K562 (cell line): ENCODE measurements around the gene TIMM10. TPM values are rescaled to one million over a fixed set of nuclear protein-coding genes. Genes with fewer than 3 reads are reported as not detected.

Source experiments
- ARID1B ChIP-seq: fragments of 450-650 bp; IDR thresholded peaks from 2 replicates; pipeline ENCODE4 v1.6.1; 2016; ENCODE audit warnings: antibody characterized with exemption, mild to moderate bottlenecking, inconsistent platforms
- DACH1 ChIP-seq: fragments of 450-650 bp; IDR thresholded peaks from 2 replicates; pipeline ENCODE4 v1.6.1; 2018; ENCODE audit not compliant: partially characterized antibody
- DPF2 ChIP-seq: fragments of 450-650 bp; IDR thresholded peaks from 2 replicates; pipeline ENCODE4 v1.6.1; 2016
- E2F6 ChIP-seq, 2 experiments: IDR thresholded peaks; 2 replicates each; pipeline ENCODE4 v1.6.1; 2011; ENCODE audit warnings: borderline replicate concordance in 1 of 2, control low read depth in 1 of 2, low read depth in 1 of 2, low read length in 1 of 2, mild to moderate bottlenecking in 1 of 2, mixed read lengths in 1 of 2, moderate library complexity in 1 of 2; ENCODE audit not compliant: insufficient read depth in 1 of 2, insufficient read length in 1 of 2, poor library complexity in 1 of 2, severe bottlenecking in 1 of 2; ENCODE audit errors: extremely low read depth in 1 of 2
- ELF1 ChIP-seq: fragments of 200-800 bp; sonication (Bioruptor generic); IDR thresholded peaks from 2 replicates; pipeline ENCODE4 v1.6.1; 2016; ENCODE audit warnings: missing genetic modification characterization, missing compliant biosample characterization
- ESRRB ChIP-seq: fragments of 250-450 bp; sonication (Bioruptor Pico); IDR thresholded peaks from 2 replicates; pipeline ENCODE4 v1.5.0; 2020; ENCODE audit warnings: mild to moderate bottlenecking, moderate library complexity, borderline replicate concordance
- KAT7 ChIP-seq: sonication (generic); formaldehyde crosslinking; IDR thresholded peaks from 2 replicates; pipeline ENCODE4 v1.8.0; 2022; ENCODE audit warnings: missing genetic modification reagents, mild to moderate bottlenecking, borderline replicate concordance
- NELFE ChIP-seq: IDR thresholded peaks from 2 replicates; pipeline ENCODE4 v1.6.1; 2011; ENCODE audit warnings: mild to moderate bottlenecking; ENCODE audit not compliant: insufficient read depth, insufficient read length
- POLR2B ChIP-seq: fragments of 450-650 bp; IDR thresholded peaks from 2 replicates; pipeline ENCODE4 v1.6.1; 2018; ENCODE audit warnings: low read depth; ENCODE audit not compliant: partially characterized antibody
- POLR2G ChIP-seq: fragments of 200-400 bp; formaldehyde crosslinking; IDR thresholded peaks from 2 replicates; pipeline ENCODE4 v1.6.1; 2017; ENCODE audit warnings: low read depth, mild to moderate bottlenecking, antibody characterized with exemption, low read length, moderate library complexity
- POLR2H ChIP-seq: IDR thresholded peaks from 2 replicates; pipeline ENCODE4 v1.6.1; 2016; ENCODE audit warnings: missing genetic modification characterization, low read depth, mild to moderate bottlenecking, control low read depth, missing compliant biosample characterization, moderate library complexity
- SIN3A ChIP-seq, 2 experiments: fragments of 150-350 bp in 1 of 2; IDR thresholded peaks; 2 replicates each; pipeline ENCODE4 v1.6.1; 2011 to 2016; ENCODE audit warnings: borderline replicate concordance in 2 of 2, low read depth in 2 of 2, low read length in 2 of 2, mild to moderate bottlenecking in 2 of 2, moderate library complexity in 2 of 2; ENCODE audit not compliant: control insufficient read depth in 1 of 2
- SRF ChIP-seq, 2 experiments: fragments of 250-450, 450-650 bp in 1 of 2; sonication (Bioruptor Pico) in 1 of 2; sonication (generic) in 1 of 2; formaldehyde crosslinking; IDR thresholded peaks; 2 replicates each; pipeline versions ENCODE4 v1.5.0 to v1.5.1; 2020 to 2022; ENCODE audit warnings: mild to moderate bottlenecking in 1 of 2, missing genetic modification reagents in 1 of 2
- TRIM24 ChIP-seq, 2 experiments: fragments of 450-650 bp; IDR thresholded peaks; 2 replicates each; pipeline ENCODE4 v1.6.1; 2016
- ZBTB7A ChIP-seq: IDR thresholded peaks from 2 replicates; pipeline ENCODE4 v1.6.1; 2011; ENCODE audit warnings: low read depth, mild to moderate bottlenecking, low read length, moderate library complexity, borderline replicate concordance; ENCODE audit not compliant: control insufficient read depth
- polyA plus RNA-seq, 8 experiments: library from polyadenylated mRNA; depleted of rRNA in 4 of 8; stranded (reverse) in 5 of 8; unstranded in 3 of 8; fragments of >200 nt; fragmentation: Nextera tagmentation in 2 of 8; fragmentation: Illumina TruSeq in 1 of 8; extraction: Ambion mirVana in 2 of 8; extraction: Trizol in 1 of 8; gene quantifications; 2 replicates each; pipeline versions ENCODE4 v1.2.1 to v1.2.3, GENCODE V29; 2011 to 2014; ENCODE audit warnings: inconsistent platforms in 1 of 8, missing spikeins in 1 of 8
- total RNA-seq, 7 experiments: library from RNA; depleted of rRNA in 6 of 7; stranded (reverse); fragments of >200 nt in 6 of 7; fragmentation: Illumina TruSeq in 2 of 7; extraction: Trizol in 2 of 7; gene quantifications; 2 replicates each; pipeline versions ENCODE4 v1.2.1 to v1.2.3, GENCODE V29; 2011 to 2021; ENCODE audit warnings: low replicate concordance in 1 of 7
- TF ChIP-seq, protein P1 (sequence below), 2 experiments: IDR thresholded peaks; 2 replicates each; pipeline ENCODE4 v1.6.1; 2012; ENCODE audit warnings: improper control_type of control experiment in 2 of 2, low read depth in 2 of 2, low read length in 2 of 2, borderline replicate concordance in 1 of 2
- TF ChIP-seq, protein P2 (sequence below): IDR thresholded peaks from 2 replicates; pipeline ENCODE4 v1.6.1; 2012; ENCODE audit warnings: low read depth, low read length, improper control_type of control experiment, borderline replicate concordance
- TF ChIP-seq, protein P3 (sequence below), 2 experiments: fragments of 450-650 bp; conservative IDR thresholded peaks; 2 replicates each; pipeline ENCODE4 v1.6.1; 2017; ENCODE audit warnings: mild to moderate bottlenecking in 2 of 2, moderate library complexity in 2 of 2

TIMM10 gene
- total and polyA plus RNA-seq, 9 of the 15 experiments (the other 6 are each of a cell fraction or from before 2014, with no cell fraction given), result 109 to 553 (median 172) TPM

DNA sequence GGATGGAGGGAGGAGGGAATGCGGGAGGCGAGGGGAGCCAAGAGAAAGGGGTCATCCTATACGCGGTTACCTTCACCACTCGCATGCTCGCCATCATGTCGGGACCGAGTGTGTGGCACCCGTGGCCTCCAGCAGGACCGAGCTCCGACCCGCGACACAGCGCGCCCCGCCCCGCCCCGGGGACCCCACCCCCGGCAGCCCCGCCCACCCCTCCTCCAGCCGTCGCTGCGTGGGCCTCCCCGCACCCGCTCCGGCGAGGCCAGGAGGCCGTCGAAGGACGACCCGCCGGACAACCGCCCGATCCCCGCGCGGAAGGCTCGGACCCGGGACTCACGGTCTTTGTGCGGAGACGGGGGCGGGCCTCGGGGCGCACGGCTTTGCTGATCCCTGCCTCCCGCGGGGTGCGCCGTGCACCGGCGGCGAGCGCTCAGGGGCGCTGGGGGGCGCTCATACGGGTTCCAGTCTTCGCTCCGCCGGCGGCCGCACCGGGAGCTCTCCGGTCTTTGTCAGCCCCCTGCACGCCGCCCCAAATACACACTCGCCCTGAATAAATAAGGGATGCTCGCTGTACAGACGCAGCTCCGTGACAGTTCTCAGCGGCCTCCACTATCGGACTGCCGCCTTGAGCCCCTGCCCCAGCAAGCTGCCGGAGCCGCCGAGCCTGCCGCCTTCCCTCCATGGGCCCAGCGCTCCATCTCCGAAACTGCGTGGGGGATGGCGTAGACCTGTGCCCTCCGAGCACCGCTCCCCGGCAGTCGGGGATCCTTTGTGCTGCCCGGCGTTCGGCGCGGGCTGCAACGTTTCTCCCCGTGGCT, 37.2 kb upstream of the TIMM10 start, which contains the start of gene UBE2L6 (continued):
- TF ChIP-seq TRIM24 (IDR thresholded peaks at IDR 0.05) (peak in 1 of 2 experiments; percentile 31; a peak in 1 of 4 replicates), KAT7 (CRISPR knock-in tag) (peak; percentile 71; the same call in 1 of the 2 replicates), ZBTB7A (peak; percentile 45; the same call in 1 of the 2 replicates), DACH1 (no peak), POLR2H (tag) (no peak), NELFE (no peak), POLR2B (no peak), E2F6 (IDR thresholded peaks at IDR 0.05; ENCODE audit: borderline replicate concordance in 1 of 2, extremely low read depth in 1 of 2, insufficient read depth in 1 of 2, insufficient read length in 1 of 2, low read depth in 1 of 2, low read length in 1 of 2, poor library complexity in 1 of 2, severe bottlenecking in 1 of 2) (peak; percentile 13), ELF1 (tag) (no peak), ARID1B (peak; percentile 25; the same call in 1 of the 2 replicates), SIN3A (IDR thresholded peaks at IDR 0.05; ENCODE audit: borderline replicate concordance in 2 of 2, control insufficient read depth in 1 of 2, low read depth in 2 of 2, low read length in 2 of 2) (peak; percentile 37 to 40; a peak in 2 of 4 replicates), SRF (CRISPR knock-in tag; IDR thresholded peaks at IDR 0.05) (peak in 1 of 2 experiments; percentile 55; a peak in 1 of 4 replicates), DPF2 (peak; percentile 38; the same call in 1 of the 2 replicates), POLR2G (peak; percentile 76), ESRRB (CRISPR knock-in tag) (no peak)
- TF ChIP-seq, protein P1, sequence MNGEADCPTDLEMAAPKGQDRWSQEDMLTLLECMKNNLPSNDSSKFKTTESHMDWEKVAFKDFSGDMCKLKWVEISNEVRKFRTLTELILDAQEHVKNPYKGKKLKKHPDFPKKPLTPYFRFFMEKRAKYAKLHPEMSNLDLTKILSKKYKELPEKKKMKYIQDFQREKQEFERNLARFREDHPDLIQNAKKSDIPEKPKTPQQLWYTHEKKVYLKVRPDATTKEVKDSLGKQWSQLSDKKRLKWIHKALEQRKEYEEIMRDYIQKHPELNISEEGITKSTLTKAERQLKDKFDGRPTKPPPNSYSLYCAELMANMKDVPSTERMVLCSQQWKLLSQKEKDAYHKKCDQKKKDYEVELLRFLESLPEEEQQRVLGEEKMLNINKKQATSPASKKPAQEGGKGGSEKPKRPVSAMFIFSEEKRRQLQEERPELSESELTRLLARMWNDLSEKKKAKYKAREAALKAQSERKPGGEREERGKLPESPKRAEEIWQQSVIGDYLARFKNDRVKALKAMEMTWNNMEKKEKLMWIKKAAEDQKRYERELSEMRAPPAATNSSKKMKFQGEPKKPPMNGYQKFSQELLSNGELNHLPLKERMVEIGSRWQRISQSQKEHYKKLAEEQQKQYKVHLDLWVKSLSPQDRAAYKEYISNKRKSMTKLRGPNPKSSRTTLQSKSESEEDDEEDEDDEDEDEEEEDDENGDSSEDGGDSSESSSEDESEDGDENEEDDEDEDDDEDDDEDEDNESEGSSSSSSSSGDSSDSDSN (IDR thresholded peaks at IDR 0.05; ENCODE audit: borderline replicate concordance in 1 of 2, low read depth in 2 of 2, low read length in 2 of 2), result 0 out of 4 replicates have a peak, but pooled peaks of 1 of the 2 experiments have one; percentile 45
- TF ChIP-seq, protein P2, sequence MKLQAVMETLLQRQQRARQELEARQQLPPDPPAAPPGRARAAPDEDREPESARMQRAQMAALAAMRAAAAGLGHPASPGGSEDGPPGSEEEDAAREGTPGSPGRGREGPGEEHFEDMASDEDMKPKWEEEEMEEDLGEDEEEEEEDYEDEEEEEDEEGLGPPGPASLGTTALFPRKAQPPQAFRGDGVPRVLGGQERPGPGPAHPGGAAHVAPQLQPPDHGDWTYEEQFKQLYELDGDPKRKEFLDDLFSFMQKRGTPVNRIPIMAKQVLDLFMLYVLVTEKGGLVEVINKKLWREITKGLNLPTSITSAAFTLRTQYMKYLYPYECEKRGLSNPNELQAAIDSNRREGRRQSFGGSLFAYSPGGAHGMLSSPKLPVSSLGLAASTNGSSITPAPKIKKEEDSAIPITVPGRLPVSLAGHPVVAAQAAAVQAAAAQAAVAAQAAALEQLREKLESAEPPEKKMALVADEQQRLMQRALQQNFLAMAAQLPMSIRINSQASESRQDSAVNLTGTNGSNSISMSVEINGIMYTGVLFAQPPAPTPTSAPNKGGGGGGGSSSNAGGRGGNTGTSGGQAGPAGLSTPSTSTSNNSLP, result no peak
- TF ChIP-seq, protein P3, sequence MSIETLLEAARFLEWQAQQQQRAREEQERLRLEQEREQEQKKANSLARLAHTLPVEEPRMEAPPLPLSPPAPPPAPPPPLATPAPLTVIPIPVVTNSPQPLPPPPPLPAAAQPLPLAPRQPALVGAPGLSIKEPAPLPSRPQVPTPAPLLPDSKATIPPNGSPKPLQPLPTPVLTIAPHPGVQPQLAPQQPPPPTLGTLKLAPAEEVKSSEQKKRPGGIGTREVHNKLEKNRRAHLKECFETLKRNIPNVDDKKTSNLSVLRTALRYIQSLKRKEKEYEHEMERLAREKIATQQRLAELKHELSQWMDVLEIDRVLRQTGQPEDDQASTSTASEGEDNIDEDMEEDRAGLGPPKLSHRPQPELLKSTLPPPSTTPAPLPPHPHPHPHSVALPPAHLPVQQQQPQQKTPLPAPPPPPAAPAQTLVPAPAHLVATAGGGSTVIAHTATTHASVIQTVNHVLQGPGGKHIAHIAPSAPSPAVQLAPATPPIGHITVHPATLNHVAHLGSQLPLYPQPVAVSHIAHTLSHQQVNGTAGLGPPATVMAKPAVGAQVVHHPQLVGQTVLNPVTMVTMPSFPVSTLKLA (conservative IDR thresholded peaks at IDR 0.05), result peak in 1 of 2 experiments; percentile 66; a peak in 3 of 4 replicates
